NK-92 (cell line): ENCODE results near the gene RTEL1.
"Not testable (repeated sequence)": the region's sequence is repeated elsewhere in the genome, so short reads cannot be mapped to it uniquely, and the experiment has no call there.

Experiments used
- DNase-seq: peaks from one replicate; lab custom pipeline; 2025; ENCODE audit not compliant: unreplicated experiment; lab: John Stamatoyannopoulos, UW

Gene RTEL1

GRCh38 chr20:63657937-63658748, at the start of gene RTEL1:
RTEL1 (plus strand) TSS chr20:63658312; CDS start chr20:63659403, 1,091 bp downstream.
- DNase-seq, result peak; percentile 10

- DNase-seq, result no peak
Measured at GRCh38 chr20:63610581-63611435, 47.3 kb upstream of the RTEL1 start.

DNA sequence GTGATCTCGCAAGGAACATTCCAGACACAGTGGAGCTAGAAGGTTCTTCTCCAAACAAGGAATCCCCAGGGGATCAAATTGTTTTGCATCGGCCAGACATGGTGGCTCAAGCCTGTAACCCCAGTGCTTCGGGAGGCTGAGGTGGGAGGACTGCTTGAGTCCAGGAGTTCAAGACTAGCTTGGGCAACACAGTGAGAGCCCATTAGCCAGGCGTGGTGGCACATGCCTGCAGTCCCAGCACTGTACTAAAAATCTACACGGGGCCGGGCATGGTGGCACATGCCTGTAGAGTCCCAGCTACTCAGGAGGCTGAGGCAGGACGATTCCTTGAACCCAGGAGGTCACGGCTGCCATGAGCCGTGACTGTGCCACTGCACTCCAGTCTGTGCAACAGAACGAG, 46.5 kb upstream of the RTEL1 start:
- no peak for DNase-seq

DNA sequence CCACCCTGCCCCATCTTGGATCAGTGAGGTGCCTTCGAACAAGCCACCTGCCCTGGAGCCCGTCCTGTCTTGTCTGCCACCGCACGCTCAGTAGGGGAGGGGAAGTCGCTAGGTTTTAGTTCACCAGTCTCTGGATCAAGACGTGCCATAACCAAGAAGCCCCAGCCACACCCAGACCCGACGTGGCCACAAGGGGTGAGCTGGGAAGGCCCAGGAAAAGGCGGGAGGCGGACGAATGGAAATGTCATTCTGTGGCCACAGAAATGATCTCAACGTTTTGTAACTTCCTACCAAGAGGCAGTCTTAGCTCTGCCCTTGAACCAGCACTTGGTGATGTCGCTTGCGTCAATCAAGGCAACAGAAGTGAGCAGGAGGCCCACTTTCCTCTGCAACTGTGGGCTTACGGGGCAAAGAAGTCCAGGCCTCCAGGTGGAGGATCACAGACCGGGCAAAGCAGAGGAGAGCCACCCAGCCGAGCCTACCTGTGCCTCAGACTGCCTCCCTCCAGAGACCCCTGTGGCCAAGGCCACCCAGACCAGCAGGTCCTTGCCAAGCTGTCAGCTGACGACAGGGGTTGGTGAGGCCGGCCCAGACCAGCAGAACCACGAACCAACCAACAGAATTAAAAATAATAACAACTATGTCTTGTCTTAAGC, 45.7 kb upstream of the RTEL1 start:
- no peak for DNase-seq

- not testable (repeated sequence) for DNase-seq
Measured at GRCh38 chr20:63613863-63614594, 44.1 kb upstream of the RTEL1 start.

GRCh38 chr20:63617092-63617875, 40.8 kb upstream of the RTEL1 start:
- DNase-seq, result no peak

- DNase-seq, result no peak
Measured at GRCh38 chr20:63617876-63618265, 40.2 kb upstream of the RTEL1 start.

- DNase-seq, result no peak
Measured at GRCh38 chr20:63618291-63618980, 39.7 kb upstream of the RTEL1 start.

DNA sequence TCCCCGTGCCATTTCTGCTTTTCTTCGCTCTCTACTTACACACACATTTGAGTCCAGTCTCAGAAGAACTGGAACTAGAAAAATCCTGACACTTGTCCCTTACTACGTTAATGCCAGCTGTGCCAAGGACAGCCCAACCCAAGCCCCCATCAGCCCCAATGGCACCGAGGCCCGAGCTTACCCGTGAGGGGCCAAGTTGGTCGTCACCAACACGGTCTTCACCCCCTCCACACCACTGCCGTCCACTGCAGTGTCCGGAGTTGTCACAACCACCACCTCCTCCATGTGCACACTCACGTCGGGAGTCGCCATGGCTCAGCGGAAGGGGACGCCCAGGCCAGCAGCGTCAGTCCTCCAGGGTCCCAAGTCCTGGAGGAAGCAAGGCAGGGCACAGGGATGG, 39.0 kb upstream of the RTEL1 start:
- DNase-seq, result no peak

DNA sequence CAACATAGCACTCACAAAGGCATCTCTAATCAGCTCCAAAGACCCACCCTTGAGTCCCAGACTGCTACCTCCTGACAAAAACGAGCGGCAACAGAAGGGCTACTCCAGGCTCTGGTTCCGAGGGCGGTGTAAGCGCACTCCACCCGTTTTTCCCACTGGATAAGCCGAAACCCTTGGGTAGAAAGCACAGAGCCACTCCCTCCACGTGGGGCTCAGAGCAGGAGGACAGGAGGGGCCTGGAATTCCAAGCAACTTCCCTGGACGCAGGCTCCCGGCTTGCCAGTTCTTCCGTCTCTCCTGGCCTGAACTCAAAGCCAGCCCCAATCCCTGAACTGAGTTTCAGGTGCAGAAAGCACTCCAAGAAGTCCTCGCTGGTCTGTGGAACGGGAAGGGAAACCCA, 38.6 kb upstream of the RTEL1 start:
- DNase-seq, result no peak

GRCh38 chr20:63620991-63621390, 37.1 kb upstream of the RTEL1 start:
- DNase-seq, result no peak

DNA sequence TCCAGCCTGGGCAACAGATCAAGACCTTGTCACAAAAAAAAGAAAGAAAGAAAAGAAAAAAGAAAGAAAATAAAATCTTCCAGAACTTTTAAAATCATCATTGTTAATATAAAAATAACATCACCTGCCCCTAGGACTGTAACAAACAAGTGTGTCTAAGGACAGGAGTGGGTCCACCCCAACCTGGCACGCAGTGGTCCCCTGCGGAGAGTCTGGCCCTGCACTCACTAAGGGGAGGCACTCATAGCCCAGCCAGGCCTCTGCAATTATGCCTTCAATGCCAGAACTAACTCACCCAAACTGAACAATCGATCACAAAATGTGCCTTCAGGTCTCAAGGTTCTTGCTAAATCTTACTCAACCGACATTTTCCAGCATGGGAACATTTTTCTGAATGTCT, 36.0 kb upstream of the RTEL1 start:
- DNase-seq, result no peak

GRCh38 chr20:63622732-63623131, 35.4 kb upstream of the RTEL1 start:
- DNase-seq, result no peak

GRCh38 chr20:63624486-63624885, 33.6 kb upstream of the RTEL1 start:
- no peak for DNase-seq

- no peak for DNase-seq
Measured at GRCh38 chr20:63625771-63626423, 32.2 kb upstream of the RTEL1 start.

DNA sequence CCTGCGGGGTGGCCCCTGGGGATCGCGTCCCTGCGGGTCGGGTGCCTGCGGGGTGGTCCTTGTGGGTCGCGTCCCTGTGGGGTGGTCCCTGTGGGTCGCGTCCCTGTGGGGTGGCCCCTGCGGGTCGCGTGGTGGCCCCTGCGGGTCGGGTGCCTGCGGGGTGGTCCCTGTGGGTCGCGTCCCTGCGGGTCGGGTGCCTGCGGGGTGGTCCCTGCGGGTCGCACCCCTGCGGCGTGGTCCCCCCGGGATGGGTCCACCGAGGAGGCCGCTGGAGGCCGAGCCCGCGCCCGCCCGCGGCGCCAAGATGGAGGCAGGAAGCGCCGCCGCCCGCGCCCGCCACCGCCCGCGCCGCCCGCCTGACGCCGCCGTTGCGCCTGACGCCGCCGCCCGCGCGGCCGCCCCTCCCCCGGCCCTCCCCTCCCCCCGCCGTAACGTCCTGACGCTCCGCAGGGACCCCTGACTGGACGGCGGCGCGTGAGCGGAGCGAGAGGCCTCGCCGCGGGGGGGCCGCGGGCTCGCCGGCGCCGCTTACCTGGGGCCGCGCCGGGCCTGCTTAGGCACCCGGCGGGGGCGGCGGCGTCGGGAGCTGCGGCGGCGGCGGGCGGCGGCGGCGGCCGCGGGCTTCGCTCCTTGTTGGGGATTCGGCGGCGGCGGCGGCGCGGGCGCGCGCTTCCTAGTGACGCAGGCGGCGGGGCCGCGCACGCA, 31.5 kb upstream of the RTEL1 start, which contains the start of gene GMEB2:
GMEB2 (minus strand) TSS at position 678 of the 705 bp plus-strand sequence. CDS start 7,704 bp downstream, outside the sequence.
- peak; percentile 58 for DNase-seq

- DNase-seq, result no peak
Measured at GRCh38 chr20:63627129-63627750, 30.9 kb upstream of the RTEL1 start.

DNA sequence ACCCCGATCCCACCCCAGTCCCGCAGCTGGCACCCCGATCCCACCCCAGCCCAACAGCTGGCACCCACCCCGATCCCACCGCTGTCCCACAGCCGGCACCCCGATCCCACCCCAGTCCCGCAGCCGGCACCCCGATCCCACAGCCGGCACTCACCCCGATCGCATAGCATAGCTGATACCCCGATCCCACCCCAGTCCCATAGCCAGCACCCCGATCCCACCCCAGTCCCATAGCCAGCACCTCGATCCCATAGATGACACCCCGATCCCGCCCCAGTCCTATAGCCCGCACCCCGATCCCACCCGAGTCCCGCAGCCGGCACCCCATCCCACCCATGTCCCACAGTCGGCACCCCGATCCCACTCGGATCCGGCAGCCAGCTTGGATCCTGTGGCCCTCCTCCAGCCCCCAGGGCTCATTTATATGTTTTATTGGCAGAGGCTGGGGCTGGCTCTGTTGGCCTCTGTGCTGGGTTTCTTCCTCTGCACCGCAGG, 30.3 kb upstream of the RTEL1 start:
- no peak for DNase-seq
